Spinal cord (tissue), 10 donors: ENCODE results near the gene SLC7A14. TPM values are rescaled to one million over a fixed set of nuclear protein-coding genes. Genes with fewer than 3 reads are reported as not detected.

ENCODE experiments used
- DNase-seq, 6 donors: peaks; one replicate each; pipeline versions ENCODE4 v3.0.0 to v3.0.0-alpha.2; 2013 to 2015; ENCODE audit warnings: low spot score in 6 of 6, low read depth in 4 of 6
- H3K27ac ChIP-seq: one replicate; pipeline ENCODE4 v1.5.1; 2013; ENCODE audit warnings: low read depth, low read length, control low read depth
- H3K27me3 ChIP-seq: one replicate; pipeline ENCODE4 v1.6.1; 2013; ENCODE audit warnings: low read length; ENCODE audit not compliant: control insufficient read depth, insufficient read depth
- H3K36me3 ChIP-seq: one replicate; pipeline ENCODE4 v1.6.1; 2013; ENCODE audit warnings: low read length; ENCODE audit not compliant: control insufficient read depth, insufficient read depth
- H3K4me1 ChIP-seq: one replicate; pipeline ENCODE4 v1.6.1; 2013; ENCODE audit warnings: low read length; ENCODE audit not compliant: control insufficient read depth, insufficient read depth
- H3K4me3 ChIP-seq: one replicate; pipeline ENCODE4 v1.5.1; 2013; ENCODE audit warnings: low read depth, low read length, control low read depth
- H3K9me3 ChIP-seq: one replicate; pipeline ENCODE4 v1.6.1; 2013; ENCODE audit warnings: low read length; ENCODE audit not compliant: control insufficient read depth, insufficient read depth
- WGBS: methylation state at CpG from one replicate; pipeline ENCODE4 v1.1.5; 2013; ENCODE audit warnings: missing lambda C conversion rate; ENCODE audit not compliant: insufficient coverage; 5-methylcytosine and 5-hydroxymethylcytosine counted together
- polyA plus RNA-seq, 2 donors: library from polyadenylated mRNA; unstranded; fragments of 120-200 nt; gene quantifications; one replicate each; pipeline ENCODE4 v1.2.1, GENCODE V29; 2013; ENCODE audit not compliant: insufficient read length in 2 of 2
- total RNA-seq, 2 donors: library from RNA; depleted of rRNA in 1 of 2; stranded (reverse); fragments of 120-200 nt in 1 of 2; fragments of >200 nt in 1 of 2; gene quantifications; one replicate each; pipeline versions ENCODE4 v1.2.3 to v1.2.4, GENCODE V29; 2013 to 2014
- donor health status: healthy.

The SLC7A14 gene
- total and polyA plus RNA-seq, 4 donors: 8.2 to 48.9 (median 15.8) TPM

GRCh38 chr3:170420307-170420821 is 165.5 kb downstream of the SLC7A14 start:
- H3K27me3 ChIP-seq: peaks cover 16% of the 10 kb centered on the region
- no peaks in the 10 kb centered on the region for H3K36me3 ChIP-seq
- H3K9me3 ChIP-seq: no peaks in the 10 kb centered on the region
- H3K27ac ChIP-seq: peak overlapping the region; percentile 86
- peak in 2 of 6 donors; percentile 48 to 51 for DNase-seq
- peaks cover 32% of the 10 kb centered on the region for H3K4me1 ChIP-seq
- 42% methylated on average over 13 of the region's 17 CpGs for WGBS
- H3K4me3 ChIP-seq: peak overlapping the region; percentile 68

- under 1% methylated on average over 58 of the region's 58 CpGs for WGBS
- peak overlapping the region; percentile 68 for H3K4me3 ChIP-seq
- H3K9me3 ChIP-seq: no peaks in the 10 kb centered on the region
- DNase-seq: peak in 2 of 6 donors; percentile 69 to 71
- H3K4me1 ChIP-seq: peaks cover 31% of the 10 kb centered on the region
- H3K27me3 ChIP-seq: peaks cover 16% of the 10 kb centered on the region
- H3K36me3 ChIP-seq: no peaks in the 10 kb centered on the region
- H3K27ac ChIP-seq: peak overlapping the region; percentile 86
Observed at GRCh38 chr3:170419557-170420087, 166.3 kb downstream of the SLC7A14 start.

- no peaks in the 10 kb centered on the region for H3K9me3 ChIP-seq
- H3K36me3 ChIP-seq: no peaks in the 10 kb centered on the region
- H3K27me3 ChIP-seq: peaks cover 16% of the 10 kb centered on the region
- WGBS: 2% methylated on average over 78 of the region's 79 CpGs
- H3K27ac ChIP-seq: peak within 1 kb of the TSS; percentile 86
- peak within 1 kb of the TSS; percentile 68 for H3K4me3 ChIP-seq
- peaks cover 31% of the 10 kb centered on the region for H3K4me1 ChIP-seq
- peak in 2 of 6 donors; percentile 69 to 82 for DNase-seq
Observed at GRCh38 chr3:170418422-170419398, 167.2 kb downstream of the SLC7A14 start, which contains the start of gene CLDN11. Gene CLDN11, plus strand, starts transcription at chr3:170418868. Its CDS starts 199 bp downstream, at chr3:170419067.

GRCh38 chr3:170417090-170417489 is 168.8 kb downstream of the SLC7A14 start:
- peaks cover 16% of the 10 kb centered on the region for H3K27me3 ChIP-seq
- 83% methylated on average over 1 of the region's 1 CpG for WGBS
- H3K36me3 ChIP-seq: no peaks in the 10 kb centered on the region
- no peak for DNase-seq
- peaks cover 29% of the 10 kb centered on the region for H3K4me1 ChIP-seq
- H3K4me3 ChIP-seq: no peak overlapping the region
- H3K27ac ChIP-seq: no peak overlapping the region
- H3K9me3 ChIP-seq: no peaks in the 10 kb centered on the region

GRCh38 chr3:170414202-170414663 is 171.6 kb downstream of the SLC7A14 start:
- WGBS: 0% methylated on average over 1 of the region's 5 CpGs
- no peak overlapping the region for H3K4me3 ChIP-seq
- no peaks in the 10 kb centered on the region for H3K9me3 ChIP-seq
- H3K36me3 ChIP-seq: no peaks in the 10 kb centered on the region
- DNase-seq: peak in 5 of 6 donors; percentile 50 to 95 (median 66)
- H3K27me3 ChIP-seq: peaks cover 11% of the 10 kb centered on the region
- H3K27ac ChIP-seq: no peak overlapping the region
- peaks cover 9% of the 10 kb centered on the region for H3K4me1 ChIP-seq

- 94% methylated on average over 2 of the region's 4 CpGs for WGBS
- no peaks in the 10 kb centered on the region for H3K9me3 ChIP-seq
- peaks cover 2% of the 10 kb centered on the region for H3K4me1 ChIP-seq
- H3K4me3 ChIP-seq: no peak overlapping the region
- no peaks in the 10 kb centered on the region for H3K36me3 ChIP-seq
- no peak overlapping the region for H3K27ac ChIP-seq
- H3K27me3 ChIP-seq: peaks cover 5% of the 10 kb centered on the region
- no peak for DNase-seq
Observed at GRCh38 chr3:170413291-170413690, 172.6 kb downstream of the SLC7A14 start.

GRCh38 chr3:170410428-170411029 is 175.3 kb downstream of the SLC7A14 start:
- Histone ChIP-seq H3K36me3 (no peaks in the 10 kb centered on the region), H3K27me3 (no peaks in the 10 kb centered on the region), H3K27ac (no peak overlapping the region), H3K9me3 (no peaks in the 10 kb centered on the region), H3K4me3 (no peak overlapping the region), H3K4me1 (no peaks in the 10 kb centered on the region)
- WGBS: no CpG with 5 or more reads among the region's 4 CpGs
- DNase-seq: peak in 2 of 6 donors; percentile 52 to 67
